ENCODE results near the gene NR1D2. TPM values are rescaled to one million over a fixed set of nuclear protein-coding genes. Genes with fewer than 3 reads are reported as not detected.

NR1D2 gene
- total RNA-seq, 1 experiment from 2014 or later, result 8.7 TPM

GRCh38 chr3:24027946-24028345 is 82.9 kb downstream of the NR1D2 start:
- no TSS peak for BruUV-seq (replicated peaks)
- ChIA-PET CTCF (no interaction called here), POLR2A (ENCODE audit: low non-redundant PET) (no interaction called here)

More at GRCh38 chr3:24027946-24028345, 82.9 kb downstream of the NR1D2 start:
- Histone ChIP-seq H3K9me3 (ENCODE audit: low read depth, low read length, poor library complexity, severe bottlenecking) (no peaks in the 10 kb centered on the region), H3K4me1 (ENCODE audit: insufficient read depth, low read length, poor library complexity, severe bottlenecking) (no peaks in the 10 kb centered on the region), H3K36me3 (ENCODE audit: insufficient read depth, low read length, poor library complexity, severe bottlenecking) (no peaks in the 10 kb centered on the region), H3K27me3 (replicated peaks; ENCODE audit: insufficient read depth, low read depth, low read length, poor library complexity) (no peaks in the 10 kb centered on the region), H3K4me3 (ENCODE audit: low read depth, low read length, poor library complexity, severe bottlenecking) (no peak overlapping the region), H3K27ac (ENCODE audit: low read depth, low read length, poor library complexity, severe bottlenecking) (no peak overlapping the region)
- intact Hi-C loops (cut with micrococcal nuclease; ENCODE audit: unreplicated experiment), result no loop called here
- TF ChIP-seq EZH2 (IDR thresholded peaks at IDR 0.05; ENCODE audit: borderline replicate concordance, low read depth, low read length, poor library complexity, severe bottlenecking), result no peak
- TF ChIP-seq CTCF (conservative IDR thresholded peaks at IDR 0.05; ENCODE audit: low read depth, low read length), result no peak
- DNase-seq (ENCODE audit: low spot score), result no peak

Other genes with a start within 250 kb of the NR1D2 start
- gene UBE2E1, start 139.3 kb upstream of the NR1D2 start, total RNA-seq (2021), result 144 and 152 TPM in 2 replicates
- gene NKIRAS1, start 28.3 kb upstream of the NR1D2 start, total RNA-seq (2021), result 17.9 and 23.0 TPM in 2 replicates
- 1,911 and 1,939 TPM in 2 replicates for gene RPL15, start 28.2 kb upstream of the NR1D2 start, total RNA-seq (2021)

All from A673 (cell line).